GM19099 (cell line): Measurements from ENCODE around the gene VDAC1.

Source experiments
- POLR2A ChIP-seq: IDR thresholded peaks from 3 replicates; pipeline ENCODE4 v1.6.1; 2011; ENCODE audit warnings: low read depth; ENCODE audit not compliant: insufficient read length; ENCODE audit errors: extremely low read depth

The VDAC1 gene

DNA sequence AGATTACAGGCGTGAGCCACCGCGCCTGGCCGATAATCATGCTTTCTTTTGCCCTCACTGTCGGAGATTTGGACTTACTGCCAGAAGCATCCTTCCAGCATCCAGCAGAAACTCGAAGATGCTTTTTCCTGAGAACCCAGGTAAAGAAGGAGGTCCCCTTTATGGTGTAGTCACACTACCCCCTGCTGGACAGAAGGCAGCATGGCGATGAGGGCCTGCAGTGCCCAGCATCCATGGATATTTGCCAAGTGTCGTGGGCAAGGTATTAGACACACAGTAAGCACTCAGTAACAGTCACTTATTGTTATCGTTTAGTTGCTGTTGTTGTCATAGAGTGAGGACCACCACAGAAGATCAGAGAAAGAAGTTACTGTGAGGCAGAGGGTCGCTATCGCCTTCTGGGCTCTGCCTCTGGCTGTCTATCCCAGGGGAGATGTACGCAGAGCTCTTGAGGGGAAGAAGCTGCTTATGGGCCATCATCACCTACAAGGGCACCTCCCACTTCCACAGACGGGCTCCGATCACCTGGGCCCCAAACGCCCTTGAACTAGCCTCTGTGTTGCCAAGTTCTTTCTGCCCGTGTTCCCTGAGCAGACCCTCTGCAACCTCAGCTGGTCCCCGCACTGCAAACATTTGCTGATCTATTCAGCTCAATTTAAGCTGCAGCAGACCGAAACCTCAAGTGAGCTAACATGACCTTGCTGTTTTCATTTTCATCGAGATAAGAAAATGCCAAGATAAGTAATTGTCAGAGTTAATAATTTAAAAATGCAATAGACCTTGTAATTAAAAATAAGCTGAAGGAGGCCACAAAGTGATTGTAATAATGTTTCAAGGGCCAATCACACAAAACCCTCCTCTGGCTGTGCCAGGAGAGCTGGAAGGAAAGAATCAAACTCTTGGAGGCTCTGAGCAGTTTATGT, 60.3 kb downstream of the VDAC1 start:
- no peak for TF ChIP-seq POLR2A

DNA sequence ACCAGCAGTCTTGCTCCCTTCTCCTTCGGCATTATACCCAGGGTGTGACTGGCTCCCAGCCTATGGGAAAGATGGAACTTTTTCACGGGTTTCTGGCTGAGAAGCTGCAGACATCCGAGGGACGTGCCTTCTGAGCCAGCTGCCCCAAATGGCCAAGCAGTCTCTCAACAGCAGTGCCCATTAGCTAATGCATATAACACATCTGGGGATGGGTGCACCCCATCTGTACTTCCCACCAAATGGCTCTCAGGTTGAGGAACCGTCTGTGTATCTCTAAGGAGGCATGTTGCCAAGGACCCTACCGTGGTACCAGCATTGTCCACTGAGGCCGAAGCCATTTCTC, 61.3 kb downstream of the VDAC1 start:
- no peak for TF ChIP-seq POLR2A

DNA sequence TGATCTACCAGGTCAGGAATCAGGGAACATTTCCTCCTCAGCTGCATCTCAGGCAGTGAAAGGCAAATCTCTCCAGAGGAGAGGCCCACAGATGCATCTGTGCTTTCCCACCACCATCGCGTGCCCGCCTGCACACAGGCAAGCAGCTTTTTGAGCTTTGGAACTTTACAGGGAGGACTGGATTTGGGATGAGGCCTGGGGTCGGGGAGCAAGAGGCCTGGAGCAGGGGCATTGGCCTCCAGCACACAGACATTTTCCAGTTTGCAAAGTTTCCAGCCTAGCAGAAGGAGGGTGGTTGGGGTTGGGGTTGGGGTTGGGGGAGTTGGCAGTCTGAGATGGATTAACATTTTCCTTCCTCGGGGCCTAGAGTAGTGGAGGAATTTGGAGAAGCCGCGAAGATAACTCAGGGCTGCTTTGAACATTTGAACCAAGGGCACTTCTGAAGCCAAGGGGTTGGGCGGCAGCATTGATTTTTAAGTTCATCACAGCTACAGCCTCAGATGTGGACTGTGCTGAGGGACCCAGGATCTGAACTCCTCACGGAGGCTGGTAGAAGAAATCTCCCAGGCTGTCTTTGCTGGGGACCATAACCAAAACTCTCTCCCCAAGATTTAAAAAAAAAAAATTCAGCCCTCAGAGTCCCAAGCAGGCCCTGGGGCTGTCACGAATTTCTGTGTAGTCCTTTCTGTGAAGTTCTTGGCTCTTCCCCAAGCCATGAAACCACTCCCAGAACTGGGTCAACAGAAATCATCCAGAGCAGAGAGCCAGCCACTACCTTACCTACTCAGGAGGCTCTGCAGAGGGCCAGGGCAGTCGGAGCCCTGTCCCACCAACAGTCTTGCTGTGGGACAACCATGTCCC, 61.9 kb downstream of the VDAC1 start:
- TF ChIP-seq POLR2A: no peak

DNA sequence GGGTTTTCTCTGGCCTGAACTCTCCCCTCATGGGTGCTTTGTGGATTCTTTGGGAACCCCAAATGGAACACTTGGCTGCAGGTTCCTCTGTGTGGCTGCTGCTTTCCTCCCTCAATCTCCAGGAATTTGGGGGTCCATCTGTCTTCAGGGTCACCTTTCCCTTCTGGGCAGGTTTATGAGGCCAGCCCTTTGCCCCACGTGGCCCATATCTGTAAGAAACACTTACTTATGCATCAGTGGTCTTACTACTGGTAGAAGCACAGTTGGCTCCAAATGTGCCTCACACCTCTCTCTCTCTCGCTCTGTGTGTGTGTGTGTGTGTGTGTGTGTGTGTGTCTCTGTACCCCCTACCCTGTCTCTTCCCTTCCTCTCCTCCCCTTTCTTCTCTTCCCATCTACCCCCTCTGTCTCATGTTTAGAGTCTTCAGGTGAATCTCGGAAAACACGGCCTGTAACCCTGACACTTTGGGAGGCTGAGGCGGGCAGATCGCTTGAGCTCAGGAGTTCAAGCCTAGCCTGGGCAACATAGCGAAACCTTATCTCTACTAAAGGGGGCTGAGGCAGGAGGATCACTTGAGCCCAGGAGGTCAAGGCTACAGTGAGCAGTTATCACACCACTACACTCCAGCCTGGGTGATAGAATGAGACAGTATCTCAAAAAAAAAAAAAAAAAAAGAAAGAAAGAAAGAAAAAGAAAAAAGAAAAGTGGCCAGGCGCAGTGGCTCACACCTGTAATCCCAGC, 63.1 kb downstream of the VDAC1 start:
- no peak for TF ChIP-seq POLR2A

DNA sequence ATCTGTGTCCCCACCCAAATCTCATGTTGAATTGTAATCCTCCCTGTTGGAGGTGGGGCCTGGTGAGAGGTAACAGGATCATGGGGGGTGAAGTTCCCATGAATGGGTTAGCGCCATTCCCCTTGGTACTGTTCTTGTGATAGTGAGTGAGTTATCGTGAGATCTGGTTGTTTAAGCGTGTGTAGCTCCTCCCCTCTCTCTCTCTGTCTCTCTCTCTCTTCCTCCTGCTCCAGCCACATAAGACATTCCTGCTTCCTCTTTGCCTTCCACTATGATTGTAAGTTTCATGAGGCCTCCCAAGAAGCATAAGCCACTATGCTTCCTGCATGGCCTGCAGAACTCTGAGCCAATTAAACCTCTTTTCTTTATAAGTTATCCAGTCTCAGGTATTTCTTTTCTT, 65.1 kb downstream of the VDAC1 start:
- no peak for TF ChIP-seq POLR2A

DNA sequence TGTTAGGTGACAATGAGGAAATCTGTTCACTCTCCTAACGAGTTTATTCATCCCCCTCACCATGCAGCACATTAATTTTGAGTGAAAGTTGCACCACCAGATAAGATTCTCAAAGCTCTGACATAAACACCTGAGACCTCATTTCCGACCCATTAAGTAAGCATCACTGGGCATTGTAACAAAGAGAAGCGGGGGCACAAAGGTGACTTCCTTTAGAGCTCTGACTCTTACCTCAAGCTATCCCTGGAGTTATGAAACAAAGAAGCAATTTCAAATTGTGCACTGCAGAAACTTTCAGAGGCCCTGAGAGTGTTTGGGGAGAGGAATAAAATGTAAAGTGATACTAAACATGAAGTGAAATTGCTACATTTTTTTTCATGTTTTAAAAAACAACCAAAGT, 65.8 kb downstream of the VDAC1 start:
- no peak for TF ChIP-seq POLR2A

DNA sequence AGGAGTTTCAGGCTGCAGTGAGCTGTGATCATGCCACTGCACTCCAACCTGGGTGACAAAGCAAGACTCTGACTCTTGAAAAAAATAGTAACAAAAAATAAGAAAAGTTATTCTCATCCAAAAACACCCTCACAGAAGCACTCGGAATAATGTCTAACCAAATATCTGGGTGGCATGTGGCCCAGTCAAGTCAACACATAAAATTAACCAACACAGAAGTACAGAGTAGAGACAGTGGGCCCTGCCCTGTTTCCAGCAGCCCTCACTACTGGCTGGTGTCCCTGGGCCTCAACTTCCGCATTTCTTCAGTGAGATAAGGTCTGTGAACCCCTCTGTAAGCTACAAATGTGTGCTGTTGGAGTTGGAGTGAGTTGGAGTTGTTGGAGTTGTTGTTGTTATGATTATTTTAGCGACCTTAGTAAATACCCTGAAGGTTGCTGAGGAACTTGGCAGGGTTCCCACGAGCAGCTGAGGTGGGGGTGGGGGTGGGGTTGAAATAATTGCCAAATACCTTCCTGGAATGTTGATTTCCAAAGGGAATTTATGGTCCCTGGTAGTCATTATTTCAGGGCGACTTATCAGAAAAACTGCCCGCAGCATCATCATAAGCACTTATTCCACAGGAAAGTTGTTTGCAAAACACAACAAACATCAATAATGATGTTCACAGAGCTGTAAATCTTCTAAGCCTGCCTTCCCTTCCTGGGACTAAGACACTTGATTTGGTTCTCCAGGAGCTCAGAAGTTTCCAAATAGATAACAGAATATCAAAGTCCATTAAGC, 66.5 kb downstream of the VDAC1 start:
- TF ChIP-seq POLR2A: no peak

DNA sequence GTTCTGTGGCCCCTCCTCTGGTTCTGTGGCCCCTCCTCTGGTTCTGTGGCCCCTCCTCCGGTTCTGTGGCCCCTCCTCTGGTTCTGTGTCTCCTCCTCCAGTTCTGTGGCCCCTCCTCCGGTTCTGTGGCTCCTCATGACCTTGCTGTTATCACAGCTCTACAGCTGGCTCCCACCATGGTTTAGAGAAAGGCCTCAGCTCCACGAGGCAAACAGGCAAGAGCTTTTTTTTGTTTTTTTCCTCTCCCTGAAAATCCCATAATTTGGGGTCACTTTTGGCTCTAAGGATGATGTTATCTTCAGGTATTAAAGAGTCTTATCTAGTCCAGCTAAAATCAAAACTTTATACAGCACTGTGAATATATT, 68.1 kb downstream of the VDAC1 start:
- no peak for TF ChIP-seq POLR2A

DNA sequence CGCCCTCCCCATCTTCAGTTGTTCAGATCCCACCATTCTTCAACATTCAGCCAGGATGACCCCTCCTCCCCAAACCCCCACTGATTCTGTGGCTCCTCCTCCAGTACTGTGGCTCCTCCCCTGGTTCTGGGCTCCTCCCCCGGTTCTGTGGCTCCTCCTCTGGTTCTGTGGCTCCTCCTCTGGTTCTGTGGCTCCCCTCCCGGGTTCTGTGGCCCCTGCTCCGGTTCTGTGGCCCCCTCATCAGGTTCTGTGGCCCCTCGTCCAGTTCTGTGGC, 69.2 kb downstream of the VDAC1 start:
- TF ChIP-seq POLR2A: no peak

DNA sequence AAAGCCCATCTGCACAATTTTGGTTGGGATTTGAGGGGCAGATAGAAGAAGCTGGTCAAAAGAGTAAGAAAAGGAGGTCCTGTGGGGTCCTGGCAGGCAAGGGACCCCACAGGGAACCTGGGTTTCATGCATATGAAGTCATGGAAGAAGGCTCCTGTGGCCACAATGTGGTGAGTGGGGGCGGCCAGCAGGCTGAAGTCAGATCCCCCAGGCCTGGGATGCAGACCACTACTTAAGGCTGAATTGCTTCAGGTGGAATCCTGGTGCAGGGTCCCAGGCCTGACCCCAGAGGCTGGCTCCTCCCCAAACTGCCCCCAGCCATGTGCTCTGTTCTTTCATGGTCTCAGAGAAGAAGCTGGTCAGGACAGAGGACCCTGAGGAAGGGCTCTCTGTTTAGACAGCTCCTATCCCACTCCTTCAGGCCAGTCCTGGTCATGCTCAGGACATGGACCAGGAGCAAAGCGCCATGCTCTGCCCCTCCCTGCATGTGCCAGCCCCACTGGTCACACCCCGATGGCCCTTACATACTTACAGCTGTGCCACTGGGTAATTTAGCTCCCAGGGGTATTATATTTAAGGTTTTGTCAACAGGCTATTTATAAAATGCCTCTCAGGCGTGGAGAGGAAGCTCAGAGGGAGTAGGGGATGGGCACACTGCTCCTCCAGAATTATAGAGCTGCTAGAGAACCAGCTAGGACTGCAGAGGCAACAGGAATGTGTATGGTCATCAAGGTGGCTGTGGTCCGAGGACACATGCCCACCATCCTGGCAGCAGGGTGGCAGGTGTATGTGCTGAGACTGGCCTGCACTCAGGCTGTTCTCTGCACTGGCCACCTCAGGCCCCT, 69.7 kb downstream of the VDAC1 start:
- TF ChIP-seq POLR2A: no peak

DNA sequence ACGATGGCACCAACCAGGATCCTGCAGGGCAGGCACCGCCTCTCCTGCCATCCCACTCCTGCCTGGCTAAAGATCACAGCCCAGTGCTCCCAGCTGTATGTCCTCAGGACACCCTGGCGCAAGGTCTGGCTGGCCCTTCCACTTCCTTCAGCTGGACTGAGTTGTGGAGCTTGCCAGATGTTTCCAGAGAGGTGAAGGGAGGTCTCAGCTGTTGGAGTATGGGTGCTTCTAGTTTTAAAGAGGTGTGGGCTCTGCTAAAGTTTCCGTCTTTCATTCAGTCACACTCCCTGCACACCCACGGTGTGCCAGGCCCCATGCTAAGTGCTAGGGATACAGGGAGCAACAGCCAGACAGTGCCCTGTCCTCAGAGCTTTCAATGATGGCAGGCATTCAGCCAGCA, 70.5 kb downstream of the VDAC1 start:
- TF ChIP-seq POLR2A: no peak

DNA sequence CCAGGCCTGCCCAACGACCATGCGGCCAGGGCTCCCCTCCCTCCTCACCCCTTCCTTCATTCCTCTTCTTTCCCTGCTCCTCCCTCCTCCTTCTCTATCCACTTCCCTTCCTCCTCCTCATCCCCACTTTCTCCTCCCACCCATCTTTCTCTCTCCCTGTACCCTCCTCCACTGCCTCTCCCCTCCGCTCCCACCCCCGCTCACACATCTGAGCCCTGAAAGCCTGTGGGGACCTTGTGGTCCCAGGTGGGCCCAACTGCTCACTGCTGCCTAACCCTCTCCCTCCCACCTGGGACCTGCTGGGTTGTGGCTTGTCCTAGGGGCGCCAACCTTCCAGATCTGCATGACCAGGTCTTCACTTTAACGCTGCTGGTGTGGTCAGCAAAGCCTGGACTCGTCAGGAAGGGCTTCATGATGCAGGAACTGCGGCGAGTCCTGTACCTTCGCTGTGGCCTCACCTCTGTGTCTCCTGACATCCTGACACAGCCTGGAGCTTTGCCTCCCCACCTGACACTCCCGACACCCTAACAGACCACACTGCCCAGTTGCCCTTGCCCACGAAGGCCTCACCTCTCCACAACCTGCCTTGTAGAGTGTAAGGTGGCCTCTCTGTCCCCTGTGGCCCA, 71.0 kb downstream of the VDAC1 start:
- no peak for TF ChIP-seq POLR2A

DNA sequence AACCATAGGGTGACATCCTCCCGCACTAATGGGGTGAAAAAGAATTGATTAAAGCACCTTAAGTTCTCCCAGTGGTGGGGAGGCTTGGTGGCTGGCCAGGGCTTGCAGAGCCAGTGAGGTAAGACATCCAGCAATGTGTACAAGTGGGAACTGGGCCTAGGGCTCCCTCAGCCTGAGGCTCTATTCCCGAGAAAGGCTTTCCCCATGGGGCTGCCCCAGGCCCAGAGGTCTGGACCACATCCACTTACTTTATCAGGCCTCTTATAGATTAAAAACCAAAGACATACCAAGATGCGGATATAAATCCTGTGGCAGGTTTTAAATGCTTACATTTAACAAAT, 71.6 kb downstream of the VDAC1 start:
- no peak for TF ChIP-seq POLR2A
